ENCODE data around the gene CMTM4.

DNA sequence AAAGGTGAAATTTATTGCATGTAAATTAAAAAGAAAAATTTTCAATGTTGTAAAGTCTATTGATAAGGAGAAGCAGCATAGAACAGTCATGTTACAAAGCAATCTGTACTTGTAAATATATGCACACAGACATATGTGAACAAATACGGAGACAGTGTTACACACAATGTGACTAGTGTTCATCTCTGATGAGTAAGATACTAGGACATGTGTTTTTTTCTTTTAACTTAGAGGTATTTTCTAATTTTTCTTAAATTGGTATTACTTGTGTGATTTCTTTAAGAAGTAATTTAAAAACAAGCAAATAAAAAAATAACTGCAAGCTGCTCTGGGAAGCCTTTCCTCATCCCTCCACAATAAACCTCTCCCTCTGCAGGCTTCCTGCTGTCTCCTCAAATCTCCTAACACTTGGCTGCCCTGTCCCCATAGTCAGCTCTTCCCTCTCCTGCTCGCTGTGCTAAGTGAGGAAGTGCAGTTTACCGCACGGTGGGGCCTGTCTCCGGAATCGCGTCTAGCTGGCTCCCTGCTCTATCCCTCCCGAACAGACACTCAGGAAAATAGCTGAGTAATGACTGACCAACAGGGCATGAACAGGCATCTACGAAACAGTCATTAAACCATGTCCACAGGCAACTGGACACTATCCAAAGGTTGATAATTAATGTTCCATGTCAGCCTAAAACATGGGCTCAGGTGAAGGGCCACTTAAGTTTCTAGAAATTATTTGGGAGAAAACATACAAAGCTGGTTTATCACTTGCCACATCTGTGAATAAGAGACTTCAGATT is 35.9 kb downstream of the CMTM4 start:
- TF ChIP-seq TEAD4 (IDR thresholded peaks at IDR 0.05) (no peak), CREB1 (IDR thresholded peaks at IDR 0.05; ENCODE audit: low read depth) (no peak)

All from Ishikawa (cell line).